OCI-LY1 (cell line): ENCODE measurements around the gene TPST2.

Experiments
- CTCF ChIP-seq: fragments of 200-600 bp; sonication (generic), shearing (Covaris generic); IDR thresholded peaks from 2 replicates; pipeline ENCODE4 v1.5.1; 2017; ENCODE audit warnings: mild to moderate bottlenecking, antibody characterized with exemption, low read length, moderate library complexity, mixed read lengths
- EZH2 ChIP-seq: fragments of 200-600 bp; sonication (generic), shearing (Covaris generic); IDR thresholded peaks from 2 replicates; pipeline ENCODE4 v1.8.0; 2017; ENCODE audit warnings: borderline replicate concordance, mixed run types, mild to moderate bottlenecking, antibody characterized with exemption, low read length, moderate library complexity, mixed read lengths

GRCh38 chr22:26534874-26535602, 54.9 kb downstream of the TPST2 start:
- TF ChIP-seq EZH2 (no peak), CTCF (no peak)
